ENCODE measurements around the gene TMEM208.

DNA sequence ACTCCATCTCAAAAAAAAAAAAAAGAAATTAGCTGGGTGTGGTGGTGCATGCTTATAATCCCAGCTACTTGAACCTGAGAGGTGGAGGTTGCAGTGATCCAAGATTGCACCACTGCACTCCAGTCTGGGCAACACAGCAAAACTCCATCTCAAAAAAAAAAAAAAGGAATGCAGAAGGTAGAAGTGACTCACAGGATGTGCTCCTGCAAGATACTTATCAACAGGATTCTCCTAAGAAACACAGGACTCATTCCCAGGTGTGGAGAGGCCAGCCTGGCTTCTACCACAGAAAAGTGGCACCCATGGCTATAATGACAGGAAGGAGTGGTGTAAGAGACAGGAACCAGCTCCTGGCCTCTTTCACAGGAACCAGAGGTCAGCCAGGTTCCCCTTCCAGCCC lies 14.2 kb upstream of the TMEM208 start:
- no peak for TF ChIP-seq FOXP1 (CRISPR knock-in tag; IDR thresholded peaks at IDR 0.05; ENCODE audit: borderline replicate concordance)
- TF ChIP-seq, protein P1, sequence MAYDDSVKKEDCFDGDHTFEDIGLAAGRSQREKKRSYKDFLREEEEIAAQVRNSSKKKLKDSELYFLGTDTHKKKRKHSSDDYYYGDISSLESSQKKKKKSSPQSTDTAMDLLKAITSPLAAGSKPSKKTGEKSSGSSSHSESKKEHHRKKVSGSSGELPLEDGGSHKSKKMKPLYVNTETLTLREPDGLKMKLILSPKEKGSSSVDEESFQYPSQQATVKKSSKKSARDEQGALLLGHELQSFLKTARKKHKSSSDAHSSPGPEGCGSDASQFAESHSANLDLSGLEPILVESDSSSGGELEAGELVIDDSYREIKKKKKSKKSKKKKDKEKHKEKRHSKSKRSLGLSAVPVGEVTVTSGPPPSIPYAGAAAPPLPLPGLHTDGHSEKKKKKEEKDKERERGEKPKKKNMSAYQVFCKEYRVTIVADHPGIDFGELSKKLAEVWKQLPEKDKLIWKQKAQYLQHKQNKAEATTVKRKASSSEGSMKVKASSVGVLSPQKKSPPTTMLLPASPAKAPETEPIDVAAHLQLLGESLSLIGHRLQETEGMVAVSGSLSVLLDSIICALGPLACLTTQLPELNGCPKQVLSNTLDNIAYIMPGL (CRISPR knock-in tag; IDR thresholded peaks at IDR 0.05): no peak
- TF ChIP-seq, protein P2, sequence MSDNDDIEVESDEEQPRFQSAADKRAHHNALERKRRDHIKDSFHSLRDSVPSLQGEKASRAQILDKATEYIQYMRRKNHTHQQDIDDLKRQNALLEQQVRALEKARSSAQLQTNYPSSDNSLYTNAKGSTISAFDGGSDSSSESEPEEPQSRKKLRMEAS (CRISPR knock-in tag; IDR thresholded peaks at IDR 0.05): no peak

Data from WTC11 (cell line).